Measurements from ENCODE around the gene RNF25.

RNF25 gene

GRCh38 chr2:218642121-218642656 is 29.6 kb downstream of the RNF25 start:
- Histone ChIP-seq H3K4me3 (ENCODE audit: low read length) (no peak overlapping the region), H3K79me2 (ENCODE audit: control insufficient read depth, low read length) (no peaks in the 10 kb centered on the region), H3K4me1 (ENCODE audit: control insufficient read depth, low read length) (no peaks in the 10 kb centered on the region), H3K27me3 (ENCODE audit: control insufficient read depth, low read length) (no peaks in the 10 kb centered on the region), H3K27ac (ENCODE audit: low read depth, low read length) (no peak overlapping the region), H3K4me2 (ENCODE audit: low read length) (no peak overlapping the region), H4K20me1 (ENCODE audit: control insufficient read depth, insufficient read depth, low read depth, low read length) (no peaks in the 10 kb centered on the region), H3K9me2 (replicated peaks; ENCODE audit: control insufficient read depth, low read length) (no peaks in the 10 kb centered on the region), H3K36me3 (ENCODE audit: control insufficient read depth, low read length) (peaks cover 88% of the 10 kb centered on the region), H3F3A (ENCODE audit: control insufficient read depth, insufficient read depth) (no peaks in the 10 kb centered on the region), H3K9me3 (ENCODE audit: control insufficient read depth, insufficient read depth, low read length) (no peaks in the 10 kb centered on the region)
- TF ChIP-seq CTCF (IDR thresholded peaks at IDR 0.05; ENCODE audit: low read depth, low read length, poor library complexity, severe bottlenecking): no peak
- no peak for TF ChIP-seq EZH2phosphoT487 (IDR thresholded peaks at IDR 0.05; ENCODE audit: borderline replicate concordance, low read length)

- no peak overlapping the region for H3K4me2 ChIP-seq (ENCODE audit: low read length)
- no peaks in the 10 kb centered on the region for H3K4me1 ChIP-seq (ENCODE audit: control insufficient read depth, low read length)
- TF ChIP-seq CTCF (IDR thresholded peaks at IDR 0.05; ENCODE audit: low read depth, low read length, poor library complexity, severe bottlenecking) (no peak), EZH2phosphoT487 (IDR thresholded peaks at IDR 0.05; ENCODE audit: borderline replicate concordance, low read length) (no peak)
- H3F3A ChIP-seq (ENCODE audit: control insufficient read depth, insufficient read depth): no peaks in the 10 kb centered on the region
- H3K4me3 ChIP-seq (ENCODE audit: low read length): no peak overlapping the region
- no peaks in the 10 kb centered on the region for H3K9me3 ChIP-seq (ENCODE audit: control insufficient read depth, insufficient read depth, low read length)
- no peaks in the 10 kb centered on the region for H3K9me2 ChIP-seq (replicated peaks; ENCODE audit: control insufficient read depth, low read length)
- no peak overlapping the region for H3K27ac ChIP-seq (ENCODE audit: low read depth, low read length)
- peaks cover 87% of the 10 kb centered on the region for H3K36me3 ChIP-seq (ENCODE audit: control insufficient read depth, low read length)
- H3K79me2 ChIP-seq (ENCODE audit: control insufficient read depth, low read length): no peaks in the 10 kb centered on the region
- H4K20me1 ChIP-seq (ENCODE audit: control insufficient read depth, insufficient read depth, low read depth, low read length): no peaks in the 10 kb centered on the region
- H3K27me3 ChIP-seq (ENCODE audit: control insufficient read depth, low read length): no peaks in the 10 kb centered on the region
These were observed 33.4 kb downstream of the RNF25 start for GRCh38 chr2:218638372-218638771.

GRCh38 chr2:218635719-218636118 is 36.1 kb downstream of the RNF25 start:
- no peaks in the 10 kb centered on the region for H3K79me2 ChIP-seq (ENCODE audit: control insufficient read depth, low read length)
- no peak overlapping the region for H3K4me3 ChIP-seq (ENCODE audit: low read length)
- H3K4me2 ChIP-seq (ENCODE audit: low read length): no peak overlapping the region
- no peak overlapping the region for H3K27ac ChIP-seq (ENCODE audit: low read depth, low read length)
- peaks cover 67% of the 10 kb centered on the region for H3K36me3 ChIP-seq (ENCODE audit: control insufficient read depth, low read length)
- H3K9me3 ChIP-seq (ENCODE audit: control insufficient read depth, insufficient read depth, low read length): no peaks in the 10 kb centered on the region
- H3K9me2 ChIP-seq (replicated peaks; ENCODE audit: control insufficient read depth, low read length): no peaks in the 10 kb centered on the region
- no peaks in the 10 kb centered on the region for H4K20me1 ChIP-seq (ENCODE audit: control insufficient read depth, insufficient read depth, low read depth, low read length)
- TF ChIP-seq CTCF (IDR thresholded peaks at IDR 0.05; ENCODE audit: low read depth, low read length, poor library complexity, severe bottlenecking): no peak
- TF ChIP-seq EZH2phosphoT487 (IDR thresholded peaks at IDR 0.05; ENCODE audit: borderline replicate concordance, low read length): no peak
- H3F3A ChIP-seq (ENCODE audit: control insufficient read depth, insufficient read depth): no peaks in the 10 kb centered on the region
- H3K27me3 ChIP-seq (ENCODE audit: control insufficient read depth, low read length): no peaks in the 10 kb centered on the region
- H3K4me1 ChIP-seq (ENCODE audit: control insufficient read depth, low read length): no peaks in the 10 kb centered on the region
